ENCODE measurements around the gene HCRTR1.

The HCRTR1 gene

DNA sequence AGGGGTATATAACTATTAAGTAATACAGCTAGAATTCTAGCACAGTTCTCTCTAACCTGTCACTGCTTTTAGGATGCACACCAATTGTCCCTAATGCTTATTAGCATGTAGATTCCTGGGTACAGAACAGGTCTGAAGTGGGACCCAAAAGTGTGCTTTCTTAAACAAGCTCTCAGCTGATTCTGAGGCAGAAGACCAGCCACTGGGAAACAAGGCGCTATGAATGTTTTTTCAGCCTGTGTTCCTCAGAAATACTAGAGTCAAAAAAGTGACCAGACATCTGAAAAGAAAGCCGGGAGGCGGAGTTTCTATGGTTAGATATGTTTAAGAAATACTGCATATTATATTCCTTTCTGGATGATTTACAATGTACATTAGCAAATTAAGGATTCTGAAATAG is 25.4 kb downstream of the HCRTR1 start:
- no peak overlapping the region for H3K27ac Mint-ChIP-seq
- H3K4me3 Mint-ChIP-seq, result no peak overlapping the region
- peaks cover 32% of the 10 kb centered on the region for H3K4me1 Mint-ChIP-seq (ENCODE audit: low read depth)
- H3K36me3 Mint-ChIP-seq (ENCODE audit: low read depth), result peaks cover 6% of the 10 kb centered on the region
- H3K9me3 Mint-ChIP-seq, result peaks cover 8% of the 10 kb centered on the region
- peaks cover 7% of the 10 kb centered on the region for H3K27me3 Mint-ChIP-seq (ENCODE audit: low read depth)

DNA sequence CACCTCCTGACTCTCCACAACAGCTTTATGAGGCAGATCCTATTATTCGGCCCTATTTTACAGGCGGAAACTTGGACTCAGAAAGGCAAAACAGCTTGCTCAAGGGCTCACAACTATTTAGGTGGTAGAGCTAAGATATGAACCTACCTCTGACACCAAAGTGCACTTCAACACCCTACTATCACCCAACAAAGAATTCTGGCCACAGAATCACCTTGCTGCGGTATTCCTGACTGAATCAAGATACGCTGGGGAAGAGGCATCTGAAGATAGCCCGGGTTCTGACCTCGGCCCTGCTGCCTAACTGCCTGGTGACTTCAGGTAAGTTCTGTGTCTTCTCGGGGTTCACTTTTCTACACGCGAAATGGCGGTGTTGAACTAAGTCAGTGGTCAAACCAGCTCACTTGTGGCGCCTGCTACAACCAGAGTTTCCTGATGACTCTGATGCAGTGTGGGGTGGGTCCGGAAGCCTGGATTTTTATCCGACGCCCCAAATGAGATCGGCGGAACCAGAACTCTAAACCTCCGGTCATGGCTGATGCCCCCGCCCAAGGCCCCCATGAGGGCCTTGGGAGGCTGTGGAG is 26.6 kb downstream of the HCRTR1 start:
- peak overlapping the region; percentile 100 for H3K4me3 Mint-ChIP-seq
- H3K4me1 Mint-ChIP-seq (ENCODE audit: low read depth), result peaks cover 24% of the 10 kb centered on the region
- peaks cover 5% of the 10 kb centered on the region for H3K36me3 Mint-ChIP-seq (ENCODE audit: low read depth)
- peaks cover 8% of the 10 kb centered on the region for H3K9me3 Mint-ChIP-seq
- H3K27me3 Mint-ChIP-seq (ENCODE audit: low read depth), result peaks cover 7% of the 10 kb centered on the region
- peak overlapping the region; percentile 100 for H3K27ac Mint-ChIP-seq

DNA sequence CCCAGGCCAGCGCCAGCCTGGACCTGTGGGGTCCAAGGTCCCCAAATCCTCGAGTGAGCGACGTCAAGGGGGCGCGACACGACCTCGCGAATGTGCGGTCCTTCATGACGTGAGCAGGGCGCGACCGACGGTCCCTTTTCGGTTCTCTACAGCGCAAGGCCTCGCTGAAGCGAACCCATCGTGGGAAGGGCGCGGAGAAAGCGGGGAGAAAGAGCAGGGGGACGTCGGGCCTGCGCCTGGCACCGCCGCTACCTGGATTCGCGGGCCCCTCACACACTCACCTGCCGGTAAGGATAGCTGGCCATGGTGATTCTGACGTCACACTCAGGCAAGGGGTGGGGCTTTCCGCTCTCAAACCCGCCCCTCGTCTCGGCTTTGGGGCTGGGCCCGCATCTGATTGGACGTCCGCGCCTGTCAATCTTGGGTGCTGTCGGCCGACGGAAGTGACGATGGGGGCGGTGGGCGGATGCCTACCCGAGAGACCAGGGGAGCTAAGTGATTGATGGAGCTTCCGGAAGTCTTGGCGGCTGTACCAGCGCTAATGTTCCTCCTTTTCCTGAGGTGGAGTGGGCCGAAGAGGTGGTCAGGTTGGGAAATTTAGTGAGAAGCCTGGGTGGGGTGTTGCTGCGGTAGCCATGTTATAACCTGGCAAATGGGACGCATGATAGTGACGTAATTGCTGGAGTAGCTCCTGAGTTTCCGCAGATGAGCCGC is 27.2 kb downstream of the HCRTR1 start, which contains the start of gene PEF1:
TSS of gene PEF1 (minus strand) at position 317 of the 714 bp plus-strand sequence. CDS start at position 305, 12 bp downstream.
- peaks cover 24% of the 10 kb centered on the region for H3K4me1 Mint-ChIP-seq (ENCODE audit: low read depth)
- peak within 1 kb of the TSS; percentile 100 for H3K4me3 Mint-ChIP-seq
- H3K27me3 Mint-ChIP-seq (ENCODE audit: low read depth), result peaks cover 7% of the 10 kb centered on the region
- H3K9me3 Mint-ChIP-seq, result peaks cover 8% of the 10 kb centered on the region
- peaks cover 5% of the 10 kb centered on the region for H3K36me3 Mint-ChIP-seq (ENCODE audit: low read depth)
- peak within 1 kb of the TSS; percentile 100 for H3K27ac Mint-ChIP-seq

DNA sequence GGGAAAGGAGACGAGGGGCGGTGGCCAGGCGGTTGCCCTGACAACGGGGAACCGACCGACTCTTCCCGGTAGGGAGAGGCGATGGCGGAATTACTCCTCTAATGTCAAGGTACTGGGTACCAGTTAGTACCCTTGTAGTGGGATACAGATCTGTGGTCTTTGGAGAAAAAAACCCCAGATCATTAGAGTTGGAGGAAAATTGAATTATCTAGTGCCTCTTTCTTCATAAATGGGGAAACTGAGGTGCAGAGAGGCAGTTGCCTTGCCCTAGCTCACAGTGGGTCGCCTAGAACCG is 27.7 kb downstream of the HCRTR1 start:
- Mint-ChIP-seq H3K4me3 (peak overlapping the region; percentile 100), H3K4me1 (ENCODE audit: low read depth) (peaks cover 24% of the 10 kb centered on the region), H3K27ac (peak overlapping the region; percentile 100), H3K27me3 (ENCODE audit: low read depth) (peaks cover 10% of the 10 kb centered on the region), H3K9me3 (peaks cover 8% of the 10 kb centered on the region), H3K36me3 (ENCODE audit: low read depth) (peaks cover 5% of the 10 kb centered on the region)

DNA sequence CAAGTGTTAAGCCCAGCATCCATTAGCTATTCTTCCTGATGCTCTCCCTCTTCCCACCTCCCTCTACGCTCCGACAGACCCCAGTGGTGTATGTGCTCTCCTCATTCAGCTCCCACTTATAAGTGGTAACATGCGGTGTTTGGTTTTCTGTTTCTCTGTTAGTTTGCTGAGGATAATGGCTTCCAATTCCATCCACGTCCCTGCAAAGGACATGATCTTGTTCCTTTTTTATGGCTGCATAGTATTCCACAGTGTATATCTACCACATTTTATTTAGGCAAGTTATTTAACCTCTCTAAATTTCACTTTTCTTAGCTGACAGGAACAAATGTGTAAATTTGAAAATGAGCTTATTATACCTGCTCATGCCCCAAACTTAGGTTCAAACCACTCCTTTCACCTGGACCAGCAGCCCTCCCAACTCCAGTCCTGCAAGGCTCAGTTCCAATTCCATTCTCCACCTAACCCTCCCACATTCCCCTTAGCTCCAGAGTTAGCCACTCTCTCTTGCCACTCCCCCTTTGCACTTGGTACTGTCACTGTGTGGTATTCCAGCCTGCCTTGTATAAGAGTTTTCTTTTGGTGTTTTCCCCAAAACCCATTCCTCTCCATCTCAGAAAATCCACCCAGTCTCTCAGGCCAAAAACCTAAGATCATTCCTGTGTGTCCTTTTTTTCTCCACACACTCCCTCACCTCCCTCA is 28.9 kb downstream of the HCRTR1 start:
- Mint-ChIP-seq H3K4me3 (peak overlapping the region; percentile 100), H3K27ac (peak overlapping the region; percentile 100), H3K4me1 (ENCODE audit: low read depth) (peaks cover 24% of the 10 kb centered on the region), H3K27me3 (ENCODE audit: low read depth) (peaks cover 16% of the 10 kb centered on the region), H3K36me3 (ENCODE audit: low read depth) (peaks cover 5% of the 10 kb centered on the region), H3K9me3 (peaks cover 8% of the 10 kb centered on the region)

DNA sequence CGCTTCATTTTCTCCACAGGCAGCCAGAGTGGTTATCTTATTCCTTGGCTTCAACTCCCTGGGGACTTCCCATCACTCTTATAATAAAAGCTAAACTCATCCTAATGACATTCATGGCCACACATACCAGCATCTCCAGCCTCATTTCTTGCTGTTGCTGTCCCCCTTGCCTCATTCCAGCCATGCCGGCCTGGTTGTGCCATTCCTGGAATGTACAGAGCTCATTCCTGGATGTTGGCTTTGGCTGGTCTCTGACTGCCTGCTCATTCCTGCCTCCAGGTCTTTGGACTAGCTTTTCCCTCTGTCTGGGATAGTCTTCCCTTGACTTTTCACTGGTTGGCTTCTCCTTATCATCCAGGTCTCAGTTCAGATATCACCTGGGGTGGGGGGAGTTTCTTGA is 29.6 kb downstream of the HCRTR1 start:
- Mint-ChIP-seq H3K9me3 (peaks cover 8% of the 10 kb centered on the region), H3K27me3 (ENCODE audit: low read depth) (peaks cover 16% of the 10 kb centered on the region), H3K36me3 (ENCODE audit: low read depth) (peaks cover 5% of the 10 kb centered on the region), H3K4me1 (ENCODE audit: low read depth) (peaks cover 24% of the 10 kb centered on the region), H3K4me3 (peak overlapping the region; percentile 49), H3K27ac (no peak overlapping the region)

DNA sequence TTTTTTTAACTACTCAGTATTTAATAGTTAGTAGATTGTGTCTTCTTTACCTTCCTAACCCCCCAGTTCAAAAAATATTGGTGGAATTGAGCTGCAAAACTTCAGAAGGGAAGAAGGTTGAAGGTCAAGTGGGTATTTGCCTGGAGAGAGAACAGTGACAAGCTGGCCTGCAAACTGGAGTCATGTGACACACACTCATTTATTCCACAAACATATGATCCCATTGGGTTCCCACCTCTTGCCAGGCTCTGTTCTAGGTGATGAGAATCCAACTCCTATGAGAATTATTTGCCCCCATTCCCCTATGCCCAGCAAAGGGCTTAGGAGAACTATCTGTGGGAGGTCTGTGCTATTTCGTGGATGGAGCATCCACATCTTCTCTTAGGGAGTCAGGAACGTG is 30.7 kb downstream of the HCRTR1 start:
- Mint-ChIP-seq H3K9me3 (peaks cover 8% of the 10 kb centered on the region), H3K27me3 (ENCODE audit: low read depth) (peaks cover 16% of the 10 kb centered on the region), H3K4me3 (no peak overlapping the region), H3K36me3 (ENCODE audit: low read depth) (peaks cover 5% of the 10 kb centered on the region), H3K4me1 (ENCODE audit: low read depth) (peaks cover 23% of the 10 kb centered on the region), H3K27ac (no peak overlapping the region)

DNA sequence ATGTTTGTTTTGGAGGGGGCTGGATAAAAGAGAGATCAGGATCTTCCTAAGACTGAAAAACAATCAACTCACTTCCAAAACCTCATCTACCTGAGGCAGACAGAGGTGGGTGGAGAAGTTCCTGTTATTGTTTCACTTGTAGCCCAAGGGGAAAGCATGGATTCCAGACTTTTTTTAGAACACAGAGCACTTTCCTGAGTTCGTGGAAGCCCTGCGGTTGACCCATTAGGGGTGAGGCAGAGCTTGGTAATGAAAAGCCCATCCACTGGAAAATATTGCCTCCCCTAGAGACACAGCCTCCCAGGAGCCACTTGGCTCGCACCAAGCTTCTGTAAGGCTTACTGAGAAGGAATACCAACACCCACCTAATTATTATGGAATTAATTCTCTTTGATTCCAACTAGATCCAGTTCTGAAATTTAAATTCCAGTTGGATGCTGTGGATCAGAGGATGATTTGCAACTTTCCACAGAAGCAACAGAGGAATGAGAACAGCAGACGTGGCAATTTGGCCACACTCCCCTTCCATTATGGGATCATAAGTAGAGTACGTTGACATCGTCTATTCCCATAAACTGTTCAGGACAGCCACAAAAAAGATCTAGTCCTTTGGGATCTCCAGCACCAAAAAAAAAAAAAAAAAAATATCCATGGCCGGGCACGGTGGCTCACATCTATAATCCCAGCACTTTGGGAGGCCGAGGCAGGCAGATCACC is 31.3 kb downstream of the HCRTR1 start:
- Mint-ChIP-seq H3K9me3 (peaks cover 8% of the 10 kb centered on the region), H3K27ac (no peak overlapping the region), H3K4me1 (ENCODE audit: low read depth) (peaks cover 18% of the 10 kb centered on the region), H3K4me3 (no peak overlapping the region), H3K27me3 (ENCODE audit: low read depth) (peaks cover 16% of the 10 kb centered on the region), H3K36me3 (ENCODE audit: low read depth) (peaks cover 4% of the 10 kb centered on the region)

DNA sequence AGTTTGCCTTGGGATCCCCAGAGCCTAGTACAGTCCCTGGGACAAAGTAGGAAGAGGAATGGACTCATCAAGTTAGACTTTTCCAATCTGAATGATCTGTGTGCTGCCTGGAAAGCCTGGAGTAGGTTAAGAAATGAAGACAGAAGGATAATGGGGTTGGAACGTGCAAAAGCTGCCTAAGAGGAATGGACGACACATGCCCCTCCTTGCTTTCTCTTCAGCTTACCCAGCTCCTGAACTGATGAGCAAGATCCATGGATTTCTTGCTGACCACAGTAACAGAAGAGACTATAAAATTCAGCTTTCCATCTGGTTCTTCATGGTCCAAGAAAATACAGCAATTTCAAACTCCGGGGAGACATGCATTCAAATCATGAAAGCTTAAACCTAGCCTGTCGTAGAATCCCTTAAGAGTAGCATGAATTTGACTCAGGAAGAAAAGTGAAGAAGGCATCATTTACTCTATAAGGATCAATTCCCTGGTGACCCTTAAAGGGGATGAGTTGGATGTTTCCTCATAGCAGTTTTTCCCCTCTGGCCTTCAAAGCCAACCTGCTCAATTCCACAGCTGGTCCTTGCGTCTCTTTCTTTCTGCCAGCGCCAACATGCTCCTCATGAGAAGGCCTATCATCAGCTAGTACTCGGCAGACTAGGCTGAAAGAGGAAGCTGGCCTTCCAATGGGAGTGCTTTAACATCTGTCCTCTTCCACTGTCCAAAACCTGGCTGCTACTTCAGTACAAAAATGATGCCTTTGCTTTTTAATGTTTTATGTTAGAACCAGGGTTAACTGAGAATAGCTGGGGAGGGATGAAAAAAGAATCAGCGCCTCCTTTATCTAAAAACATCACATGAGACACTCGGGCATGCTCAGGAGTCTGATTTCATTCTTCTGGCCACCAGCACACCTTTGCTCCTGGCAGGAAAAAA is 32.9 kb downstream of the HCRTR1 start:
- Mint-ChIP-seq H3K9me3 (peaks cover 8% of the 10 kb centered on the region), H3K27me3 (ENCODE audit: low read depth) (peaks cover 18% of the 10 kb centered on the region), H3K36me3 (ENCODE audit: low read depth) (peaks cover 3% of the 10 kb centered on the region), H3K4me3 (no peak overlapping the region), H3K27ac (no peak overlapping the region), H3K4me1 (ENCODE audit: low read depth) (peaks cover 11% of the 10 kb centered on the region)

DNA sequence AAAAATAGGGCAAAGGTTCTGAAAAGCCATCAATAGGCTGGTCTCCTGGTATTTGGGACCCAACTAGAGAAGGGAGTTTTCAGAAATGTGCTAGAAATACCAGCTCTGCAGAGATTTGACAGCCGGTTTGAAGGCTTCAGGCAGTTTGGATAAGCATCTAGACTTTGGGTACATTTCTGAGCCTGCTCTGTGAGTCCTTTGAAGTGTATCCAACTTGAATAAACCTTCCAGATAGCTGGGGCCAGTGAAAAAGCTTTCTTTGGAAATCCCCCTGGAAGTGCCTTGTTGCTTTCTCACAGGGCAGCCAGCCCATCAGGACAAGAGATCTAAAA is 33.6 kb downstream of the HCRTR1 start:
- H3K4me3 Mint-ChIP-seq, result no peak overlapping the region
- H3K9me3 Mint-ChIP-seq, result peaks cover 8% of the 10 kb centered on the region
- H3K36me3 Mint-ChIP-seq (ENCODE audit: low read depth), result peaks cover 3% of the 10 kb centered on the region
- peaks cover 23% of the 10 kb centered on the region for H3K27me3 Mint-ChIP-seq (ENCODE audit: low read depth)
- peaks cover 7% of the 10 kb centered on the region for H3K4me1 Mint-ChIP-seq (ENCODE audit: low read depth)
- no peak overlapping the region for H3K27ac Mint-ChIP-seq

DNA sequence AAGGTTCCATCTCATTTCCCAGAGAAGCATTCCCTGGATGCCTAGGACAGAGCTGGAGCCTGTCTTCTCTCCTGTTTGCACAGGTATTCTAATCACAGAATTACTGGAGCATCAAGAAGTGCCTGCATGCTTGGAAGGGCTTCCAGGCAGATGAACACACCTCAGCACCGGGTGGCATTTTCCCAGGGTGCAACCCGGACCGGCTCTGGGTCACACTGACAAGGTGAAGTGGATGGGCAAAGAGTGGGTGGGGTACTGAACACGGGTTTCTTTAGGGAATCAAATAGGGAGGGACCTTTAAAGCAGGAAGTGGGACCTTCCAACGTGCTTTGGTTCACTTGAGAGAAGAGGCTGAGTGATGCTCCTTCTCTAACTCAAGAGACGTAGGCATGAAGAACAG is 34.3 kb downstream of the HCRTR1 start:
- peaks cover 2% of the 10 kb centered on the region for H3K9me3 Mint-ChIP-seq
- H3K36me3 Mint-ChIP-seq (ENCODE audit: low read depth), result peaks cover 2% of the 10 kb centered on the region
- H3K4me3 Mint-ChIP-seq, result no peak overlapping the region

DNA sequence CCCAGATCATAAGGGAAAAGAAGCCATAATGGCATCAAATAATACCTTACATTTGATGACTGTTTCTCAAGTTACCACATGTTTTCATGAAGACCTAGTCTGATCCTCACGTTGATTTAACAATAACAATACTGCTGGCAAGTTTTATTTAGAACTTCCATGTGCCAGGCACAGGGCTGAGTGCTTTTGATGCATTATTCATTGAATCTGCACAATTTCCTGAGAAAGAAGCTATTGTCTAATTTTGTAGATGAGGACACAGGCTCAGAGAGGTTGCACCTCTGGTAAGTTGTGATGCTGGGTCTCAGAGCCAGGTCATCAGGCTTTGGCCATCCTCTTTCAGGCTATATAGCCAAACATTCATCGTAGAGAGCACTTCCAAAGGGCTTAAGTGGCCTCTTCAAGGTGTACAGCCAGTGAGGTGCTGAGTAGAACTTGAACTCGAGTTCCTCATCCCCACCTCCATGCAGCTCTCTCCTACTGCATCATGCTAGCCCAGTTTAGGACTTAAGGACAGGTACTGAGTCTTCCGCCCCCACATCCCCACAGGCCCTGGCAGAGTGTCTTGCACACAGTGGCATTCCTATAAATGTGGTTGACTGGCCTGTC is 35.5 kb downstream of the HCRTR1 start:
- no peaks in the 10 kb centered on the region for H3K4me1 Mint-ChIP-seq (ENCODE audit: low read depth)
- H3K4me3 Mint-ChIP-seq, result no peak overlapping the region
- no peak overlapping the region for H3K27ac Mint-ChIP-seq
- peaks cover 16% of the 10 kb centered on the region for H3K27me3 Mint-ChIP-seq (ENCODE audit: low read depth)
- H3K9me3 Mint-ChIP-seq, result no peaks in the 10 kb centered on the region
- H3K36me3 Mint-ChIP-seq (ENCODE audit: low read depth), result no peaks in the 10 kb centered on the region

More for the DNA sequence above, 34.3 kb downstream of the HCRTR1 start:
- Mint-ChIP-seq H3K27me3 (ENCODE audit: low read depth) (peaks cover 23% of the 10 kb centered on the region), H3K27ac (no peak overlapping the region), H3K4me1 (ENCODE audit: low read depth) (peaks cover 2% of the 10 kb centered on the region)

DNA sequence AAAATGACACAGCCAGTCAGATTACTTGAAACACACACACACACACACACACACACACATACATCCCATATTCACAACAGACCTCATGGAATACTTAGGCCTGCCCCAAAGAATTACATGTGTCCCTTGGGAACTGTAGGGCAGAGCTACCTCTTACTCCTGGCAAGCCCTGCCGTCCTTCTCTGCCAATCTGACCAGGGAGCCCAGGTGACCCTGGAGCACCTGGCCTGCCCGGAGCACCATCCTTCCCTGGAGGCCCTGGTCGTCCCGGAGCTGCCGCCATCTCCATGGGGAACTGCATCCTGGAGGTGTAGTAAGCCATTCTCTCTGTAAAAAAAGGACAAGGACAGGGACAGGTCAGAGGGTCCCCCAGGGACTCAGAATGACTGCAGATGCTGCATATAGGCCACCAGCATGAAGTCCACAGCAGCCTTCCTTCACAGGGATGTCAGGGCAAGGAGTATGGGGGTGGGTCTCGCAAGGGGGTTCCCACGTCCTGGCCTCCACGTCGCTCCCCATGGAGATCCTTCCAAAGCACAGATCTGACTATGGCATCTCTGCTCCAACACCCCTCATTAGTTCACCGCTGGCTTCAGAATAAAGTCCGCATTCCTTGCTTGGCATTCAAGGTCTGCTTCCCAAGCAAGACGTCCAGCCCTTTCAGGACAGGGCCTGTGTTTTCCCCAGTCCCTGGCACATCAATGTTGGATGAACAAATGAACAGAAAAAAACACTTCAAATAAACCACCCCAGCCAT is 36.4 kb downstream of the HCRTR1 start:
- H3K4me1 Mint-ChIP-seq (ENCODE audit: low read depth), result no peaks in the 10 kb centered on the region
- peaks cover 16% of the 10 kb centered on the region for H3K27me3 Mint-ChIP-seq (ENCODE audit: low read depth)
- H3K4me3 Mint-ChIP-seq, result no peak overlapping the region
- no peak overlapping the region for H3K27ac Mint-ChIP-seq
- H3K36me3 Mint-ChIP-seq (ENCODE audit: low read depth), result no peaks in the 10 kb centered on the region
- H3K9me3 Mint-ChIP-seq, result no peaks in the 10 kb centered on the region
